Measurements from ENCODE around the gene DRAM1. TPM values are rescaled to one million over a fixed set of nuclear protein-coding genes. Genes with fewer than 3 reads are reported as not detected.
"Not testable (repeated sequence)": the region's sequence is repeated elsewhere in the genome, so short reads cannot be mapped to it uniquely, and the experiment has no call there.

Gene DRAM1
- total RNA-seq, 1 donor from 2014 or later = 3.4 TPM

DNA sequence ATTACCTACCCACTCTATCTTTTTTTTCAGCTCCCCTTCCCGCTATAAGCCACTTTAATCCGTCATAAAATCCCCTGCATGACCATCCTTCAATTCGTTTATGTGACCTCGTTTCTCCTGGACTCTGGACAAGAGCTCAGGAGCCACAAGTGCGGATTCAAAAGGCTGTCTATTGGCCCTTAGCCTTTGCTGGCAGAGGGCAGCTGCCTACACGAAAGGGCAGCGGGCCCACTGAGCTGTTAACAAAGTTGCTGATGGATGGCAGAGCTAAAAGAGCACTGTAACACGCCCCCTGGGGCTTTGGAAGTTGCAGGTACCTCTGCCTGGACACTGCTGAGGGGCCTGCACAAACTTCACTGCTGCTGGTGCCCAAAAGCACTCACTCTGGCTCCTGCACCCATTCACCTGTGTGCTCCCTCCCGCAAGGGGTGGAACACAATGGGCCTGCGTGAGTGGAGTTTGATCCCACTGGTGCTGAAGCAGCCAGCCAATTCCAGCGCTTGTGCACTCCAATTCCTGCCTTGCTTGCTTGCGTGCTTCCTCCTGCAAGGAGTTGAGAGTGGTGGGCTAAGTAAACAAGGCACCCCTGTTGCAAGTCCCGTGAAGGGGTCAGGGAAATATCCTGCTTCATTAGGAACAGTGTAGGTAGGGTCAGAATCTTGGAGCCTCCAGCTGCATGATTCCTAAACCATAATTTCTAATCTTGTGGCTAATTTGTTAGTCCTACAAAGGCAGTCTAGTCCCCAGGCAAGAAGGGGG is 10.6 kb upstream of the DRAM1 start:
- Mint-ChIP-seq H3K4me1 (no peaks in the 10 kb centered on the region), H3K27ac (ENCODE audit: unreplicated experiment) (no peak overlapping the region), H3K9me3 (peaks cover 5% of the 10 kb centered on the region), H3K4me3 (no peak overlapping the region), H3K27me3 (ENCODE audit: low read depth) (no peaks in the 10 kb centered on the region), H3K36me3 (ENCODE audit: low read depth) (no peaks in the 10 kb centered on the region)
- DNase-seq (ENCODE audit: low read depth, low spot score) = no peak
- TF ChIP-seq CTCF (conservative IDR thresholded peaks at IDR 0.05) = no peak

GRCh38 chr12:101867619-101868018 is 9.8 kb upstream of the DRAM1 start:
- not testable (repeated sequence) for H3K36me3 Mint-ChIP-seq (ENCODE audit: low read depth); H3K4me1 Mint-ChIP-seq

DNA sequence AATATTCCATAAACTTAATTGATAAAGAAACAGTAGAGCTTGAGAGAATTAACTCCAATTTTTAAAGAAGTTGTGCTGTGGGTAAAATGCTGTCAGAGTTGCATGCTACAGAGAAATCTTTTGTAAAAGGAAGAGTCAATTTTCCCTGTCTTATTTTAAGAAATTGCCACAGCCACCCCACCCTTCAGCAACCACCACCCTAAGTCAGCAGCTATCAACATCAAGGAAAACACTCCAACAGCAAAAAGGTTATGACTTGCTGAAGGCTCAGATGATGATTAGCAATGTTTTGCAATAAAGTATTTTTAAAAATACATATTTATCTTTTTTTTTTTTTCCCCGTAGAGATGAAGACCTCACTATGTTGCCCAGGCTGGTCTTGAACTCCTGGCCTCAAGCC is 6.5 kb upstream of the DRAM1 start:
- DNase-seq (ENCODE audit: low read depth, low spot score) = no peak
- TF ChIP-seq CTCF (conservative IDR thresholded peaks at IDR 0.05) = no peak
- no peak overlapping the region for H3K4me3 Mint-ChIP-seq
- no peaks in the 10 kb centered on the region for H3K36me3 Mint-ChIP-seq (ENCODE audit: low read depth)
- peaks cover 5% of the 10 kb centered on the region for H3K9me3 Mint-ChIP-seq
- H3K27me3 Mint-ChIP-seq (ENCODE audit: low read depth) = peaks cover 2% of the 10 kb centered on the region
- no peak overlapping the region for H3K27ac Mint-ChIP-seq (ENCODE audit: unreplicated experiment)
- H3K4me1 Mint-ChIP-seq = no peaks in the 10 kb centered on the region

More at GRCh38 chr12:101867619-101868018, 9.8 kb upstream of the DRAM1 start:
- H3K27me3 Mint-ChIP-seq (ENCODE audit: low read depth); H3K27ac Mint-ChIP-seq (ENCODE audit: unreplicated experiment); H3K4me3 Mint-ChIP-seq; H3K9me3 Mint-ChIP-seq; DNase-seq (ENCODE audit: low read depth, low spot score): not testable (repeated sequence)

DNA sequence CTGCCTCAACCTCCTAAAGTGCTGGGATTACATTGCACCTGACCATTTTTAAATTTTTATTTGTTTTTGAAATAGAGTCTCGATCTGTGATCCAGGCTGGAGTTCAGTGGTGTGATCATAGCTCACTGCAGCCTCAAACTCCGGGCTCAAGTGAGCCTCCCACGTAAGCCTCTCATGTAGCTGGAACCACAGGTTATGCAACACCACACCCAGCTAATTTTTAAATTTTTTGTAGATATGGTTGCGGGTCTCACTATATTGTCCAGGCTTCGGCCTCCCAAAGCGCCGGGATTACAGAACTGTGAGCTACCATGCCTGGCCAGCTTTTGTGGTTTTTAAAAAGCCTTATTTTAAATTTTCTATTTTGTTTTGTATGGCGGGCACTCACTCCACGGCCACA is 2.2 kb upstream of the DRAM1 start:
- peak overlapping the region; percentile 3 for H3K4me3 Mint-ChIP-seq
- peaks cover 14% of the 10 kb centered on the region for H3K27me3 Mint-ChIP-seq (ENCODE audit: low read depth)
- H3K36me3 Mint-ChIP-seq (ENCODE audit: low read depth) = no peaks in the 10 kb centered on the region
- no peak for TF ChIP-seq CTCF (conservative IDR thresholded peaks at IDR 0.05)
- no peak overlapping the region for H3K27ac Mint-ChIP-seq (ENCODE audit: unreplicated experiment)
- DNase-seq (ENCODE audit: low read depth, low spot score) = no peak
- peaks cover 7% of the 10 kb centered on the region for H3K4me1 Mint-ChIP-seq
- no peaks in the 10 kb centered on the region for H3K9me3 Mint-ChIP-seq

DNA sequence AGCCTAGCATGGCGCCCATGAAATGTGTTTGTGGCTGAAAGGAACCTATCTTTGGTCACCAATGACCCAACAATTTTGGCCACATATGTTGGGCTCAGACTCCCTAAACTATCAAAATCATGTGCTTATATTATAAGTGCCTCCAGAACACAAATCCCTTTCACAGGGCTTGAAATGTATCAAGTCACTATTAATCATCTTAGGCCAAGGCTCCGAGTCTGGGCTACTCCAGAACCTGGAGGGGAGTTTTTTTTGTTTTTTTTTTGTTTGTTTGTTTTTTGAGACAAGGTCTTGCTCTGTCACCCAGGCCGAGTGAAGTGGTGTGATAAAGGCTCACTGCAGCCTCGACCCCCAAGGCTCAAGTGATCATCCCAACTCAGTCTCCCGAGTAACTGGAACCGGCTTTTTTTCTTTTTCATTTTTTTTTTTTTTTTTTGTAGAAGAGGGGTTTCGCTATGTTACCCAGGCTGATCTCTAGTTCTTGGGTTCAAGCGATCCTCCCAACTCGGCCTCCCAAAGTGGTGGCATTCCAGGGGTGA is 989 bp upstream of the DRAM1 start:
- peak overlapping the region; percentile 83 for H3K4me3 Mint-ChIP-seq
- no peaks in the 10 kb centered on the region for H3K9me3 Mint-ChIP-seq
- H3K27me3 Mint-ChIP-seq (ENCODE audit: low read depth) = peaks cover 14% of the 10 kb centered on the region
- H3K4me1 Mint-ChIP-seq = peaks cover 7% of the 10 kb centered on the region
- no peak for DNase-seq (ENCODE audit: low read depth, low spot score)
- TF ChIP-seq CTCF (conservative IDR thresholded peaks at IDR 0.05) = no peak
- no peaks in the 10 kb centered on the region for H3K36me3 Mint-ChIP-seq (ENCODE audit: low read depth)
- H3K27ac Mint-ChIP-seq (ENCODE audit: unreplicated experiment) = no peak overlapping the region

GRCh38 chr12:101877806-101878242 is 444 bp downstream of the DRAM1 start:
- peak; percentile 1 for DNase-seq (ENCODE audit: low read depth, low spot score)
- H3K4me3 Mint-ChIP-seq = peak overlapping the region; percentile 52
- TF ChIP-seq CTCF (conservative IDR thresholded peaks at IDR 0.05) = no peak
- no peaks in the 10 kb centered on the region for H3K36me3 Mint-ChIP-seq (ENCODE audit: low read depth)
- H3K27ac Mint-ChIP-seq (ENCODE audit: unreplicated experiment) = peak overlapping the region; percentile 57
- peaks cover 14% of the 10 kb centered on the region for H3K27me3 Mint-ChIP-seq (ENCODE audit: low read depth)
- H3K9me3 Mint-ChIP-seq = no peaks in the 10 kb centered on the region
- peaks cover 7% of the 10 kb centered on the region for H3K4me1 Mint-ChIP-seq
